Head of caudate nucleus (tissue), 42 donors: ENCODE measurements around the gene JAKMIP2.

Source experiments
- DNase-seq, 42 donors: peaks; one replicate each; pipeline versions ENCODE4 v3.0.0 to v3.0.0-alpha.2; 2020 to 2021; ENCODE audit warnings: mixed read lengths in 7 of 42
- intact Hi-C: fragments of 100-400 bp; cut with DNase I; formaldehyde crosslinking; loops from one replicate; pipeline ENCODE4 v1.15.0; 2022

Gene JAKMIP2

DNA sequence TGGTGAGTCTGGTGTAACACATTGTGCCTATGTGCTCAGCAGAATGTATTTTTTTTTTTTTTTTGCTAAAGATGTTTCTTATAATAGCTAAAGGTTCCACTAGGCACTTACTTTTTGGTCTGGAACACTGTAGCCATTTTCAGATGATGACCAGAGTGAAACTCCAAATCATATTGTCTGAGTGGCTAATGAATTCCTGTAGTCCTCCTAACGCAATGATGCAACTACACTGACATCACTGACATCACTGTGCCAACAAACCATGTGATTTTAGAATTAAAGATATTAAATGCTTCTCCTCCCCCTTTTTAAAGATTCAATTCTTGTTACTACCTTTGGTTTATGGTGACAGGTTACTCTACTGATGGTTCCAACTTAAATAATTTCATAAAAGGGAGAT is 28.8 kb downstream of the JAKMIP2 start:
- no peak for DNase-seq
- intact Hi-C loops, result no loop called here

DNA sequence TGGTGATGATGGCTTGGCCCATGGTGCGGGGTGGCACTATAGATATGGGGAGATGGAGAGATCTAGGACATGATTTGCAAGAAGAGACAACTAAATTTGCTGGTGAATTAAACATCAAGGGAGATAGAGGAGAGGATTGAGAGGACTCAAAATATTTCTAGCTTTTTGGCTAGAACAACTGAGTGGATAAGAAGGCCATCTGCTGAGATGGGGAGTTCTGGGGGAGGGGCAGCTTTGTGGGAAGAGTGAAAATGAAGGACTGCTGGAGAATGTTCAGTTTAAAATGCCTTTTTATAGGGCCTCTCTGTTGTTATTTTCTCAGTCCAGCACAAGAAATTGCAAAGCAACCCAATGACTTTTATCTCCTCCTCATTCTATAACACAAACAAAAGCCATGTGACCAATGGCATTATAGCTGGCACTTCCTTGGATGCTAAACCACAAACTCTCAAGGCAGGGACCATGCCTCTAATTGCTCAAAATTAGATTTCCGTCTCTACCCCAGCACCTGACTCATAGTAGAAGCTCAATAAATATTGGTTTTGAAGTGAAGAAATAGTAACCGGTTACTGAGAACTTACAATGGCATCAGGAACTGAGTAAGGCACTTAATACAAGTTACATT is 29.8 kb downstream of the JAKMIP2 start:
- no peak for DNase-seq
- intact Hi-C loops, result no loop called here

DNA sequence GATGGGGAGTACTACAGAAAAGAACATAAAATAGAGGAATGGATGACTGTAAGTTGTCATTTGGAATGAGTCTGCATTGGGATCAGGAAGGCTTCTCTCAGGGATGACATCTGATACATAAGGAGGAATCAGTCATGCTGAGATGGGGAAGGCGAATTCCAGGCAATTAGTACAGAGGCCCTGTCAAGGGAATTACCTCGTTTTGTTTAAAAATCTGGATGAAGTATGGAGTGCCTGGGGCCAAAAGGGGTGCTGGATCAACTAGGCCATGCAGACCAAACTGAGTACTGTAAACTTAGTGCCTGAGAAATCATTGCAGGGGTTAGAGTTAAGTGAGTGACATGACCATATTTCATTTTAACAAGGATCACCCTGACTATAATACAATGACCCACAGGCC is 30.5 kb downstream of the JAKMIP2 start:
- DNase-seq, result no peak
- intact Hi-C loops, result no loop called here

DNA sequence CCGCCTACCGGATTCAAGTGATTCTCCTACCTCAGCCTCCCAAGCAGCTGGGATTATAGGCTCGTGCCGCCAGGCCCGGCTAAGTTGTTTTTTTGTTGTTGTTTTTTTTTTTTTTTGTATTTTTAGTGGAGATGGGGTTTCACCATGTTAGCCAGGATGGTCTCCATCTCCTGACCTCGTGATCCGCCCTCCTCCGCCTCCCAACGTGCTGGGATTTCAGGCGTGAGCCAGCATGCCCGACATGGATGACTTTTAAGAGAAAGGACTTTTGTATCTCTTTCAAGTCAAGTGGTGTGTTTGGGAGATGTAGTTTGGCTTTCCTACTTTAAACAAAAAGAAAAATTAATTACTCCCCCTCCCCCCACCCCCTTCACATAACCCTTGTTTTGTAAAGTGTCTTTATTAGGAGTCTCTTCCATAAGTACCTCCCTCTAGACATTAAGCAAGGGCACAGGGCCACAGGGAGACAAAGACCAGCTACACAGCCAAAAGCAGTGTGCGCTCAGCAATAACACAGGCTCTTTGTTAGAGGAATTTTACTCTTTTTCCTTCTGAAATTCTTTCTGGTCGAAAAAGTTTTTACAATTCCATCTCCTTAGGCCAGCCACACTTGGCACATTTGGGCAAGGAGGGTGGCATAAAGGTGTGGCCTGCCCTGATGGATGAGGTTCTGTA is 31.2 kb downstream of the JAKMIP2 start:
- intact Hi-C loops, result no loop called here
- peak in 35 of 42 donors; percentile 6 to 76 (median 47) for DNase-seq

DNA sequence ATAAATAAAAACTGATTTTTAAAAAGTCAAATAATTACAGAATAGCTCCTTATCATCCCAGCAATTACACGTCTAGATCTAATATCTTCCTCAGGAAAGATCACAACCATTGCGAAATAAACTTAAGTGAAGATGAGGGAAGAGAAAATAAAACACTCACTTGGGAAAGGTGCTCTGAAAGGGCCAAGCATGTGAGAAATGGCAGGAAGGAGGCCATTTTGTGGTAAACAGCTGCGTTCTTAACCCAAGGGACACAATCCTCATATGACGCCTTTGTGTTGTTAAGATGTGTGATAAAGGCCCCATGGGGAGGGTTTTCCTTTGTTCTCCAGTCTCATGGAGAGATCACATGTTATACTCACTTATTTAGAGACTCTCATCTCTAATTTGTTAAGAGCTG is 32.5 kb downstream of the JAKMIP2 start:
- intact Hi-C loops, result no loop called here

DNA sequence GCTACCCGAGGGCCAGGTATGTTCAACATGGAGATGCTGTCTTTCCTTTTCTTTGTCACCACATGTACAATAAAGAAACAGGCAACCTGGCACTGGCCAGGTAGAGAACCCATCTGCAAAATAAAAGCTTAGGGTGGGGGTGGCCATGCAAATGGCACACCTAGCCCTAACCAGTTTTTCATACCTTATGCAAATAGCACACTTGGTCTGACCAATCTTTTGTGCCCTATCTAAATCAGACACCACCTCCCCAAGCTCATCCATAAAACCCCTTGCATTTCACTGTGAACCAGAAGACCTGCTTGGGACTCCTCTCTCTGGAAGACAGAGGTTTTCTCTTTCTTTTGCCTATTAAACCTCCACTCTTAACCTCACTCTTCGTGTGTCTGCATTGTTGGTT is 33.9 kb downstream of the JAKMIP2 start:
- no peak for DNase-seq
- intact Hi-C loops, result no loop called here

More for the DNA sequence above, 32.5 kb downstream of the JAKMIP2 start:
- no peak for DNase-seq

DNA sequence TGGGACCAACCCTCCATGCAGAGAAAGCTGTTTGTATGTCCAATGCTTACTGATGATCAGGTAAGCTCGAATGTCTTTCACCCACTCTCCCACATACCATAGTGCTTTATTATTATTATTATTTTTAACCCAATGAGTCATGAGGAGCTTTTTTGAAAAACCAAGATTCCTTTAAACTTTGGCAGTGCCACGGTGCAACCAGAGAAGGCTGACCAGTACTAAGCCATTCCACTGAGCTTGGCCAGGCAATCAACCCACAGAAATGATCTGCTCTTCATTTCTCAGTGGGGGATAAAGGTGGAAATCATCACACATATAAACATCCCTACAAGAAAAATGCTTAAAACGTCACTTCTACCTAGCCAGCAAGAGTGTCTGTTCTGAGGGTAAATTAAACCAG is 35.5 kb downstream of the JAKMIP2 start:
- intact Hi-C loops, result no loop called here
- no peak for DNase-seq

DNA sequence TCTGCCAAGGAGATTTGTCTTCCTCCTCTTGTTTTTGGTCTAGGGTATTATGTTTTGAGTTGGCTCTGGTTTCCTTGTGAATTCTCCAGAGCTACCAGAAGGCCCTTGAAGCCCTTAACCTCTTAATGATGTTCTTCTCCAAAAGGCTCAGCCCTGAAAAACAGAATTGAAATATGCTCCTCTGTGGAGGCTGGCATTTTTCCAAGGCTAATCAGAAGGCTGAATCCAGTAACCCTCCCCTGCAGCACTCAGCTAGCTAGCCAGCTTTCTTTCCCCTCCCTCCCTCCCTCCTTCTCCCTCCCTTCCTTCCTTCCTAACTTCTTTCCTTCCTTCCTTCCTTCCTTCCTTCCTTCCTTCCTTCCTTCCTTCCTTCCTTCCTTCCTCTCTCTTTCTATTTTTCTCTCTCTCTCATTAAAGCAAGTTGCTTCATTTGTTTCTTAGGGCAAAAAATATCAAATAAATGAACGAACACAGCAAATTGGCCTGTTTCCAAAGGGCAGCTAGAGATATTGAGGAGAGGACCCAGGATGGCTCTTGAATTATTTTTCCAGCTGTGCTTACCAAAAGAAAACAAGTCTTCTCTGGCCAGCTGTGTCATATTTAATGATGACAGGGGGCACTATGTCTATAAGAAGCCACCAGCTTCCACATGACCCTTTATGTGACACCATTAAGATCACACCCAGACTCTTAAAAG is 38.7 kb downstream of the JAKMIP2 start:
- peak in 12 of 42 donors; percentile 11 to 60 (median 30) for DNase-seq
- intact Hi-C loops, result no loop called here

DNA sequence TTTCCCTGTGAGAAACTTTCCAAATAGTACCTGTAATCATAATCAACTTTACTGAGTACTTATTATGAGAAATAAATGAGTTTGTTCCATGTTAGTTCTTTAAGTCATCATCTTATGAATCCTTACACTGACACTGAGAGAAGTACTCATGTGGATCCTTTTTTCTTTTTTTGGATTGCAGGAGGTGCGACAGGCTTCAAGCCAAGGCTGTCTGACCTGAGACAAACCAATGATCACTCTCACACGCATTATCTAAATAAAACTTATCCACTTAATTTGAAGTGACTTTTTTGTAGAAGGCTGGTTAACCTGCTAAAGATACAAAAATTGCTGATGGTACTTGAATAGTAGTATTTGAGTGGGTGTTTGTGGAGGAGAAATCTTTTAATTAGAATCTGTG is 39.5 kb downstream of the JAKMIP2 start:
- no peak for DNase-seq
- intact Hi-C loops, result no loop called here

DNA sequence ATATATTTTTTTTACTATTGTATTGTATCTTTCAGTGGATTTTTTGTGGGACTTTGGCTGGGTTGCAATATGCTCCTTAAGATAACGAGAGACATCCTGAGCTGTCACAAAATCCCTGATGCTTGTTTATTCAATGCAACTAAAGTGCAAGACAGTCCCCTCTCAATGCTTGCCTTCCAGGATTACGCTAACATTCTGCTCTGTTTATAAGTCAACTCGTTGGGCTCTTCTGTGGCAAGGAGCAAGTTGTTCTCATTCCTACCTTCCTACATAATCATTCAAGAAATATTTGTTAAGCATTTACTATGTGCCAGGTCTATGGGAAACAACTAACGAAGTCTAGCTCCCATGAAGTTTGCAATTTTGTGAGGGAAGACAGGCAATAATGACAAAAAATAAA is 40.4 kb downstream of the JAKMIP2 start:
- intact Hi-C loops, result no loop called here
- no peak for DNase-seq

DNA sequence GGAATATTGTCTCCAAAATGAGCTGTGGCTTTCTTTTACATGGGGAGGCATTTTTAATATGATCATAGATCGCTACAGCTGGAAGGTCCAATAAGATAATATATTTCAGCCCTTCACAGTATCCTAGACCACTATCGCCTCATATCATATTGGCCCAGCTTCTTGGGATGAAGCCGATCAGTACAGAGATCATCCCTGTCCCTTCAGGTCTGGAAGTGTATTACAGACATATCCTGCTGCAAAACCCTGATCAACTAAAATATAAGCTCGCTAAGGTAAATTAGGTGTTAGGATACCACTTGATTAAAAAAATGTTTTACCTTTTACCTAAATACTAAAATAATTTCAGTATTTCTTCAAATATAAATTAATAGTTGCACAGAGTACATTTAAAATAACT is 41.7 kb downstream of the JAKMIP2 start:
- no peak for DNase-seq
- intact Hi-C loops, result no loop called here

DNA sequence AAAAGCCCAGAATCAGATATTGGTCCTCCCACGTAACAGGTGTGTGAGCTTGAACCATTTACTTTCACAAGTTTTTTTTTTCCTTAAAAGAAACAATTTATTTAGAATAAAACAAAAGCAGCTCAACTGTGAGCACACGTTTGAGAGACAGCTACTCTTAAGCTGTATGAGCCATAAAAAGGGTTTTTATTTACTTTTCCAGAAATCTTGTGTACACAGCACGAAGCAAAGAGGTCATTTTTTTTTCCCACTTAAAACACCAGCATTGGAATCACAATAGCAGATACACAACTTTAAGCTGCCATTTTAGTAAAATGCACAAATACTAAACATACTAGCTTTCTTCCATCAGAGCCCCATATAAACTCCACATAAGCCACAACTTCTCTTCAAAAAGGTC is 44.6 kb downstream of the JAKMIP2 start:
- no peak for DNase-seq
- intact Hi-C loops, result loop anchor here (5.0 kb wide), 1 partner anchor 44 kb away; the partner anchor contains the start of gene JAKMIP2

DNA sequence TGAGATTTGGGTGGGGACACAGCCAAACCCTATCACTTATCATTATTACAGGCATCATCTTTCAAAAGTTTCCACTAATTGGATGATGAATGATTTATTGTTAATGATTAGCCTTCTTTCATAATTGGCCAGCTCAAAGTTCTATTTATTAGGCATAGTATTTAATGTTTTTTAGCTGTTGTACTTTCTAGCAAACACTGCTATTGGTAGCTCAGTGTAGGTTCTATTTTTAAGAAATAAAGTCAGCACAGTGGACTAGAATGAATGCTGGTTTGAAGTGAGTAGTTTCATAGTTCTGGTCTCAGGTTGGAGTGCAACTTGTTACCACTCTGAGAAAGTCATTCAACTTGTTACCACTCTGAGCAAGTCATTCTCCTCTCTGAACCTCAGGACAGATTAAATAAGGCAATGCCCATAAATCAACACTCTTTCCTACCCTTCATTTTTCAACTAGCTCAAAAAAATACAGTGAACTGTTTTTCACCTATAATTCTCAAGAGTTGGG is 46.9 kb downstream of the JAKMIP2 start:
- intact Hi-C loops, result loop anchor here (5.0 kb wide), 1 partner anchor 47 kb away; the partner anchor contains the start of gene JAKMIP2
- DNase-seq, result no peak

DNA sequence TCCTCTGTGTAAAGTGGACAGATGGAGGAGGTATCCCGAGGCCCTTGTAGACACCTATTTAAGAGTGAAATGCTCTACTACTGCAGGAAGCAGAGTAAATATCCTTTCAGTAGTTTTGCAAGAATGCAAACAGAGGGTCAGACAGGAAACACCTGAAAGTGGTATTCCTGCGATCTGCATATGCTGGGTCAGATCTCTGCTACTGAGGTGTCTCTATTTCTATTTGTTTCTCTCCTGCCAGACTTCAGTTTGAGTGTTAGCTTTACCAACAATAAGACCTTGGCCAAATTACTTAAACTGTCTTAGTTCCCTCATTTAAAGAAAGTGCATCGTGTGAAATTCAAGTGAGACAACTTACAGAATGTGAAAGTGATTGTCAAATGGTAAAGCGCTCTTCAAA is 47.6 kb downstream of the JAKMIP2 start:
- DNase-seq, result no peak
- intact Hi-C loops, result loop anchor here (5.0 kb wide), 1 partner anchor 47 kb away; the partner anchor contains the start of gene JAKMIP2

DNA sequence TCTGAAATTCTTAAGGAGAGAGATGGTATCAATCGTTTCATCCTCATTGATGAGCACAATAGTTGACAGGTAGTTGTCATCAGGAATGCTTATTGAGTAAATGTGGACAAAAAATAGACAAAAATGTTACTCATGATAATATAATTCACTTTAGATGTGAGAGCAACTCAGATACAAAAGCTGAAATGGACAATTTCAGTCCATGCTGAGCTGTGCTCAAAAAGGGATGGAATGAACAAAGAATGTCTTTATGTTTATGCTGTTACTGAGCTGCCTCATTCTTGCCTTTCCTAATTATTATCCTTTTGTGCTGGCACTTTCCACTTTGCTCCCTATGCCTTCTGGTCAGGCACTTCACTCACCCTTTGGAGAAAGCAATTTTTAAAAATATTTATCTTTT is 49.5 kb downstream of the JAKMIP2 start:
- intact Hi-C loops, result no loop called here
- DNase-seq, result no peak

DNA sequence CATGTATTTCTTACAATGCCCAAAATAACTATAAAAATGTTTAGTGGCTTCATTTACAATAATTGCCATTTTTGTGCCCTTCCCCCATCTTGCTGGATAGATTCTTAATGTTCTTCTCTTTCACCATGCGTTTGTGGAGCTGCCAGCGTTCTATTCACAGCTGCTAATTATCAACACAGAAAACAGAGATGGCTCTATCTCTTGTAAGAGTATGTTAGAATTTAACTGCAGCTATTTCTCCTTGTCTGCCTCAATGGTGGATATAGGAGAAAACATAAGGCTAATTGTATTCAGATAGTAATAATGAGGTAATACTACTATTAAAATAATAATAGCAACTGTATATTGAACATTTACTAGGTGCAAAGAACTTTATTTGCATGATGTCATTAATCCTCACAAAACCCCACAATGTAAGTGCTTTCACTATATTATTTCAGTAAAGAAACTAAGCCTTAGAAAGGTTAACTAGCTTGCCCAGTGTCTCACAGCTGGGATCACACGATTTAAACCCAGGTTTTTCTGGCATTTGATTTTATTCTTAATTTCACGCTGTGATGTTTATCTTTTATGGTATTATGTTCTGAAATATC is 50.1 kb downstream of the JAKMIP2 start:
- DNase-seq, result peak in 11 of 42 donors; percentile 6 to 63 (median 25)
- intact Hi-C loops, result no loop called here

DNA sequence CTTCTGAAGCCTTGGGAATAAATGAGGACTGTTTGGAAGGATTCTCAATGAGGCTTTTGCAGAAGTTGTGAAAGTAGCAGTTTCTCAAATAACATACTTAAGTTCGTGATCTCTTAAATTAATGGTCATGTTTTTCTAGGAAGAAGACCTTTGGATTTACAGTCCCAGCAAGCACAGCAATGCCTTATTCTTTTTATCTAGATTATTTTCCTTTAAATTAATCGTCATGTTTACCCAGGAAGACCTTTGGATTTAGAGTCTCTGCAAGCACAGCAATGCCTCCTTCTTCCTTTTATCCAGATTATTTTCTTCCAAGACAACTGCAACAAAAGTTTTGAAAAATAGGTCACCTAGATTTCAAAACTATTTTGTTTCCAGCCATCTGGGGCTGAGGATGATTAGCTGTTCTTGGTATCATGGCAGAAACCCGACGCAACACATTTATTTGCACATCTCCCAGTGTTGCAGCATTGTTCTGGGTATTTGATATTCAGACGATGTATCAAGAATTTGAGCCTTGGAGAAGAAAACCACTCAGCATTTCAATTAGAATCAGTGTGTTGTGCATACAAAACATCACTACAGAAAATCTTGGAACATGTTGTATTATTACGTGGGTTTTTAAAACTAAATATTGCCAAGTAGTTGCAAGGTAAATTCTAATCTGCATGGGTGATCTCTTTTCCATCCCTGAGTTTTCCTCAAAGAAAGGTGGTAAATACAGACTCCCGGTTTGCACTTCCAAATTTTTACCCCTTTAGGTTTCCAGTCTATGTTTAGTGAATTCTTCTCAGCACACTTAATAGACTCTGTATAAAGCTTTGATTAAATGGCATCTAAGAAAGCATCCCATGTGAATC is 50.9 kb downstream of the JAKMIP2 start:
- DNase-seq, result peak in 3 of 42 donors; percentile 35 to 61 (median 44)
- intact Hi-C loops, result no loop called here

DNA sequence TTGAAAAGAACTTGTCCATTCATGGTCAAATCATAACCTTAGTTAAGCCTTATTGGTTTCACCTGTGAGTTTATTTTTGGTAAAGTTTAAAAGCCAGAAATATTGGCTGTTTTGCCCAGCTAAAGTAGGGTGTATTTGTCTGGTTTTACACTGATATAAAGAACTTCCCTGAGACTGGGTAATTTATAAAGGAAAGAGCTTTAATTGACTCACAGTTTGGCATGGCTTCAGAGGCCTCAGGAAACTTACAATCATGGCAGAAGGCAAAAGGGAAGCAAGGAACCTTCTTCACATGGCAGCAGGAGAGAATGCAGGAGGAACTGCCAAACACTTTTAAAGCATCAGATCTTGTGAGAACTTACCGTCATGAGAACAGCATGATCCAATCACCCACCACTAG is 55.3 kb downstream of the JAKMIP2 start:
- no peak for DNase-seq
- intact Hi-C loops, result no loop called here
